HAP-1 (cell line): ENCODE data around the gene COBL.
"Not testable (repeated sequence)": the region's sequence is repeated elsewhere in the genome, so short reads cannot be mapped to it uniquely, and the experiment has no call there.

Source experiments
- DNase-seq, 2 experiments: peaks; one replicate each; pipeline ENCODE4 v3.0.0-alpha.2; 2016 to 2020; ENCODE audit warnings: low spot score in 2 of 2
- H3K27me3 ChIP-seq: fragments of 250-450 bp; sonication (Bioruptor Pico); 2 replicates; pipeline ENCODE4 v1.5.1; 2020; ENCODE audit warnings: low read depth, mild to moderate bottlenecking, moderate library complexity
- H3K36me3 ChIP-seq: fragments of 250-450 bp; sonication (Bioruptor Pico); replicated peaks from 2 replicates; pipeline ENCODE4 v1.5.1; 2020; ENCODE audit warnings: mild to moderate bottlenecking
- H3K4me1 ChIP-seq: fragments of 250-450 bp; sonication (Bioruptor Pico); 2 replicates; pipeline ENCODE4 v1.5.1; 2020; ENCODE audit warnings: mild to moderate bottlenecking
- H3K4me3 ChIP-seq: fragments of 250-450 bp; sonication (Bioruptor Pico); 2 replicates; pipeline ENCODE4 v1.5.1; 2020; ENCODE audit warnings: mild to moderate bottlenecking, moderate library complexity
- H3K9me3 ChIP-seq: fragments of 250-450 bp; sonication (Bioruptor Pico); 2 replicates; pipeline ENCODE4 v1.5.1; 2020; ENCODE audit warnings: mild to moderate bottlenecking, moderate library complexity
- in situ Hi-C: fragments of 300-500 bp; cut with MboI; formaldehyde crosslinking; loops from 3 replicates; pipeline ENCODE4 v1.14.3; 2020; ENCODE audit warnings: low sequenced_read_pairs, inconsistent platforms, mixed read lengths

The COBL gene

DNA sequence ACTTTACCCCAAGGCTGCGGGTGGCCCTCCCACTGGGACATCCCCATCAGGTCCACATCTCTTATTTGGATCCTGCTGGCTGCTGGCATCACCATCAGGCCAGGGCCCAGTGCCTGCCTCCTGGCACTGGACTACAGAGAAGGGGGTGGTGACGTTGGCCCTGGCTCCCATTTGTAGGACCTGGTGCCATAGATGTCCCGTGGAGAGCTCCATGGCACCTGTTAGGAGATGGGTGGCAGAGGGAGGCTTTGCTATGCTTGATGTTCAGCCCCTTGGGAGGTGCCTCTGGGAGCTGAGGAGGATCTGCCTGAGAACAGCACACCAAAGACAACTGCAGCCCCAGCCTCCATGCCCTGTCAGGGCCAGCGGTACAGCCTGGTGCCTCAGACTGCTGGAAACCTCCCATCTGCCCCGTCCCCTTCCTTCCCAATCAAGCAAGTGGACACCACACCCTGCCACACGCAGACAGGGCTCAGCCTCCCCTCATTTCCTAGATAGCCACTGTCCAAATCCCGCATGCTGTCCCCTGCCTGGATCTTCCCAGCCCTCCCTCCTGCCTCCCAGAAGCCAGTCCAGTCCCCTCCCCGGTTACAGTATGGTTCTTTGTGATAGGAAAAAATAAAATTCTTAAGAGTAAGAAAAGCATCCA lies 303.9 kb downstream of the COBL start:
- no peak for DNase-seq
- H3K4me3 ChIP-seq: no peak overlapping the region
- H3K4me1 ChIP-seq: no peaks in the 10 kb centered on the region
- in situ Hi-C loops: no loop called here
- no peaks in the 10 kb centered on the region for H3K27me3 ChIP-seq
- H3K36me3 ChIP-seq: no peaks in the 10 kb centered on the region
- no peaks in the 10 kb centered on the region for H3K9me3 ChIP-seq

DNA sequence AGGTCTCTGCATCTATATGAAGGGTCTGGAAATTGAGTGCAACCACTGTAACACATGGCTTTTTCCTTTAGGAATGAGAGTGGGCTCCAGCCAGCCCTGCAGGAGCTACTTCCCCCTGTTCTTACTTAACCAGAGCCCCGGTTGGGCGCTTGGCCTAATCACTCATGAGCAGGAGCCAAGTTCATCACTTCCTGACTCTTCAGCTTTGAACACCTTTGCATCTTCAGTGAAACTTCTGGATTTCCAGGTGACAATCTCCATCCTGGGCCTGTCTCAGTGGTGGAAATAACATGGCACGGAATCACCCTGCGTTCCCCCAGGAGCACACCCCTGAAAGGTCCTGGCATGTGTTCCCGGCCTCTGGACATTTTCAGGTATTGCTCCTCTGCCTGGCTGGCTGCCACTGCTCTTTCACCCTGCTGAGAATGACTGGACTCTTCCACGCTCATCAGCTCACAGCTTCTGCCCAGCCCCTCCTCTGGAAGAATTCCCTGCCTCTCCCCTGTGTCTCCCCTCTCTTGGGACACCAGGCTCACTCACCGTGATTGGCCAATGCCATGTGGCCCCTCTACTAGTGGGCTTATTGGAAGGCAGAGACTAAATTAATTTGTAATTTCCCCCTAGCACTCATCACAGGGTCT lies 304.8 kb downstream of the COBL start:
- in situ Hi-C loops: no loop called here
- H3K36me3 ChIP-seq: no peaks in the 10 kb centered on the region
- H3K9me3 ChIP-seq: no peaks in the 10 kb centered on the region
- H3K27me3 ChIP-seq: no peaks in the 10 kb centered on the region
- H3K4me3 ChIP-seq: no peak overlapping the region
- no peak for DNase-seq
- H3K4me1 ChIP-seq: no peaks in the 10 kb centered on the region

DNA sequence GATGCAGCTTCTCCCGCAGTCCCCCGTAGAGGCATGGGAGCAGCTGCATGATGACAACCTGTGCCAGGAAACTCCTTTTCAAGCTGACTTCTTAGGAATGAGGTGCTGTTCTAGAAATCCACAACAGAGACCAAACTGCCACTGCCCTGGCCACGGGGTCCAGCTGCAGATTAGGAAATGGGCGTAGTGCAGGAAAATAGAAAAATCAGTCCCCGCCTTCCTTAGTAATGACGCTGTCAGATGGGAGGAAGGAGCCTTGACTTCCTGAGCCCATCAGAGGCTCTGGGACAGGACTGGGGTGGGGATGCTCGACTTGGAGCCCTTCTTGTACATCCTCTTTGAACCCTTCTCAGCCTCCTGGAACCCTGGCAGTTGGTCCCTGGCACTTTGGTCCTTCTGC lies 306.1 kb downstream of the COBL start:
- no peak for DNase-seq
- Histone ChIP-seq H3K4me3 (no peak overlapping the region), H3K27me3 (no peaks in the 10 kb centered on the region), H3K36me3 (no peaks in the 10 kb centered on the region), H3K4me1 (no peaks in the 10 kb centered on the region), H3K9me3 (no peaks in the 10 kb centered on the region)
- in situ Hi-C loops: no loop called here

DNA sequence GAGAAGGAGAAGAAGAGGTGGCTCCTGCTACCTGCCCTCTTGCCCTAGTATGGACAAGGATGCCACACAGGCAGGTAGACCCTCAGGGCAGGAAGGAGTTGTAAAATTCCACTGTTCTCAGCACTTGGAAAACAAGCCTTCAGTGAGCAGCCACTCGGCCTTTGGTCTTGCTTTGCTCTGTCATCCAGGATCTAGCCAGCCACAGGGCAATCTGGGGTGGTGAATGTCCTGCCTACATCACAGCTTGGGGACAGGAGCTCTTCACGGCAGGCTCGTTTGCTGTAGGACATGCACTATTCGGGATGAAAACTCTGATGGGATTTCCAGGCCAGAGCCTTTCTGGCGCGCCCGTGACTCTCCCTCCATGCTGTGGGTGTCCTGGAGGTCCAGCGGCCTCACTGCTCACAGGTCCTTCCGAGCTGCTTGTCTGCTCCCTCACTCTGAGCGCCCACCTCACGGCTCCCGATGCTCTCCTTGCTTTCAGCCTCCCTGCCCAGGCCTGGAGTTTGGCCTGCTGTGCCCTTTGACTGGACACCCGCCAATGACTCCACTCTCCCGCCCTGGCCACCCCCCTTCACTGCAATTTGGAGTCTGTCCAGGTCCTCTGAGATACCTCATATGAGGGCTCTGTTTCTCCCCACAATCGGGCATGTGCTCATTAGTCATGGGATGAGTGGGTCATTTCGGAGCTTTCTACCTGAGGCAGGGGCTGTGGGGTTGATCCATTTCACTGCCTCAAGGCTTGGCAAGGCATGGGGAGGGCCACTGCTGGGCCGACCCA lies 306.7 kb downstream of the COBL start:
- Histone ChIP-seq H3K4me3 (no peak overlapping the region), H3K4me1 (no peaks in the 10 kb centered on the region), H3K36me3 (no peaks in the 10 kb centered on the region), H3K9me3 (no peaks in the 10 kb centered on the region), H3K27me3 (no peaks in the 10 kb centered on the region; the same call in 1 of the 2 replicates)
- in situ Hi-C loops: no loop called here
- no peak for DNase-seq

DNA sequence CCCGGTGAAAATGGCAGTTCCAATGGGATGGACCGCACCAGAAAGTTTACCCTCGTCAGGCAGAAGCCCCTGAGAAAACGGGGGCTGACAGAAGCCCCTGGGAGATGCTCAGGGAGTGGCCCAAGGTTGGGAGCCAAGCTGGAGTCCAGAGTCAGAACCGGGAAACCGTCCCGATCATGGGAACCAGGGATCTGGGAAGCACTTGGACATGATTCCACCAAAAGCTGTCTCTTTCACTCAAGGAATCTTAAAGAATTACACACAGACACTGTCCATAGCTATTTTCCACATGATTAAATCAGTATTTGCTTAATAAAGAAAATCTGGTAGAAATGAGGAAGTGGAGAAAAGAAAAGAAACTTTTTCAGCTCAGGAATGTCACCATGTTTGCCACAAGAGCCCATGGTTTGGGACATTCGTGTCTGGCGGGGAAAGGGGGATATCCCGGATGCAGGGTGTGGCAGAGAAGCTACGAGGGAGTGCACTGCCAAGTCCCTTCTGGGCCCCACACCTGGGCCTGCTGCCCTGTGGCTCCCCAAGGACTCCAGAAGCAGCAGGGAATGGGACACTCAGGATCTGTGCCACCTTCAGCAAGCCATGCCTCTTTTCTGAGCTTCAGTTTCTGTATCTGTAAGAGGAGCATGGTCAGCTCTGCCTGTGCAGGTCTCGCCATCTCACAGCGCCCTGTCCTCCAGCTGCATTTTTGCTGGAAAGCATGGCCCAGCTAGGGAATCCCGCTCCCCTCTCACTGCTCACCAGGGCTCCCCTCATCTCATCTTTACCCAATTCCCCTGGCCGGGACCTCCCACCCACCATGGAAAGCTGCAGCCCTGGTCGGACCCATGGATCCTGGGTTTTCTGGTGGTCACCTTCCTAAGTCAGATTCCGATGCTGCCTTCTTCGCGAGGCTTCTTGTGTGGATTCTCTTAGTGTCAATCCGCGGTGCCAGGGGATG lies 308.8 kb downstream of the COBL start:
- H3K27me3 ChIP-seq: no peaks in the 10 kb centered on the region; the same call in 1 of the 2 replicates
- no peak for DNase-seq
- H3K4me3 ChIP-seq: no peak overlapping the region
- no peaks in the 10 kb centered on the region for H3K36me3 ChIP-seq
- no peaks in the 10 kb centered on the region for H3K4me1 ChIP-seq
- no peaks in the 10 kb centered on the region for H3K9me3 ChIP-seq
- in situ Hi-C loops: no loop called here

DNA sequence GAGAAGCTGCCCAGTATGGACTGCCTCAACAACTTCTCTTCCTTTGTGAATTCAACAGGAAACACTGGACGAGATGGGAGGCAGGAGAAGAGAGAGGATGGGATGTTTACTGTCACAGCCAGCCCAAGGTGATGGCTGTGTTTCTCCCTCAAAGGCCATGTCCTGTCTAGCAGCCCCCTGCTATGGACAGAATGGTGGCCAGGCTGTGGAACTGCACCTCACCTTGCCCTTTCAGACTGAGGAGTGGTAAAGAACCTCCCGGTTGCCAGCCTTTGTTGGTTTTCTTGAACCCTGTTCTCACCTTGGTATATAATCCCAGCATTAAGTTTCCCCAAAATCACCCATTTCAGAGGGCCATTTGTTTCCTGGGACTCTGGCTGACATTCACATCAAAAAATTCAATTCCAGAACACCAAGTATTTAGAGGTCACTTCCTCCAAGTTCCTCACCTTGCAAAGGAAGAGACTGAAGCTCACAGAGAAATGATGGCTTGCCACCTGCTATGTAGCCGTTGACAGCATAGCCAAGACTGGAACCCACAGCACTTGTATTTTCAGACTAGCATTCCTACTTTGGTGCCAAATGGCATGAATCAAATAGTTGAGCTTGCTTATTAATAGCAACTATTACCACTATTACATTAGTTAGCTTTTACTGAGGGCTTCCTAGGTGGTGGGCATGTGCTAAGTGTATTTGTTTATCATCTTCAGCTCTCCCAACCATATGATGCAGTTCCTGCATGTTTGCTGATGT lies 309.9 kb downstream of the COBL start:
- Histone ChIP-seq H3K9me3 (no peaks in the 10 kb centered on the region), H3K36me3 (no peaks in the 10 kb centered on the region), H3K4me1 (no peaks in the 10 kb centered on the region), H3K4me3 (no peak overlapping the region), H3K27me3 (no peaks in the 10 kb centered on the region; the same call in 1 of the 2 replicates)
- in situ Hi-C loops: no loop called here
- DNase-seq: no peak

DNA sequence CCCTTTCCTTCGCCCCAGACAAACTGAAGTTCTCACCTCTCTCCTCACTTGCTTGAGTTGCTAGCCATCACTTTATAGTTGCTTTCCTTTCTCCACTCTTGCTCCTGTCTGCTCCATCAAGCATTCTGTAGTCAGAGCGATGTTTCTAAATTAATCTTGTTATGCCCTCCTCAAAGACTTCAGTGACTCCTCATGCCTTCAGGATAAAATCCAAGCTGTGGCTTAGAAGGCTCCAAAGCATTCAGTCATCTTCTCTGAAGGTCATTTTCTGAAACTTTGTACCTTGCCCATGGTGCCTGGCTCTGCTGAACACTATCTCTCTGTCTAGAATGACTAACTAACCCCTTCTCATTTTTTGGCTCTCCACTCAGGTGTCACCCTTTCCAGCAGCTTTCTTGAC lies 311.5 kb downstream of the COBL start:
- in situ Hi-C loops: no loop called here
- H3K27me3 ChIP-seq: no peaks in the 10 kb centered on the region; the same call in 1 of the 2 replicates

DNA sequence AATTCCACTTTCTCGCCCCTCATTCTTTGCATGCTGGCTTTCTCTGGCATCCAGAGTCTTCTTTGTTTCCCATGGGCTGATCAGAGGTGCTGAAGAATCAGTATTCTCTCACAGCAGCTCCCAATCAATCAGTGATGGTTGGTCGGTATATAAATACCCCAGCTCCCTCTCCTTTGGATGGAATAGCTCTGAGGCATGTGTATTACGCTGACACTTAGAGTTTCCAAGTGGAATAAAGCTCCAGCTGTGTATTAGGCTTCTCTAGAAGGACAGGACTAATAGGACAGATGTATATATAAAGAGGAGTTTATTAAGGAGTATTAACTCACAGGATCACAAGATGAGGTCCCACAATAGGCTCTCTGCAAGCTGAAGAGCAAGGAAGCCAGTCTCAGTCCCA lies 315.7 kb downstream of the COBL start:
- Histone ChIP-seq H3K4me1 (no peaks in the 10 kb centered on the region; the same call in 1 of the 2 replicates), H3K4me3 (no peak overlapping the region), H3K27me3 (no peaks in the 10 kb centered on the region; the same call in 1 of the 2 replicates), H3K9me3 (no peaks in the 10 kb centered on the region; the same call in 1 of the 2 replicates), H3K36me3 (no peaks in the 10 kb centered on the region)
- in situ Hi-C loops: no loop called here
- no peak for DNase-seq

More for the DNA sequence above, 311.5 kb downstream of the COBL start:
- no peaks in the 10 kb centered on the region for H3K9me3 ChIP-seq
- no peaks in the 10 kb centered on the region for H3K36me3 ChIP-seq
- H3K4me3 ChIP-seq: no peak overlapping the region
- DNase-seq: no peak
- no peaks in the 10 kb centered on the region for H3K4me1 ChIP-seq

DNA sequence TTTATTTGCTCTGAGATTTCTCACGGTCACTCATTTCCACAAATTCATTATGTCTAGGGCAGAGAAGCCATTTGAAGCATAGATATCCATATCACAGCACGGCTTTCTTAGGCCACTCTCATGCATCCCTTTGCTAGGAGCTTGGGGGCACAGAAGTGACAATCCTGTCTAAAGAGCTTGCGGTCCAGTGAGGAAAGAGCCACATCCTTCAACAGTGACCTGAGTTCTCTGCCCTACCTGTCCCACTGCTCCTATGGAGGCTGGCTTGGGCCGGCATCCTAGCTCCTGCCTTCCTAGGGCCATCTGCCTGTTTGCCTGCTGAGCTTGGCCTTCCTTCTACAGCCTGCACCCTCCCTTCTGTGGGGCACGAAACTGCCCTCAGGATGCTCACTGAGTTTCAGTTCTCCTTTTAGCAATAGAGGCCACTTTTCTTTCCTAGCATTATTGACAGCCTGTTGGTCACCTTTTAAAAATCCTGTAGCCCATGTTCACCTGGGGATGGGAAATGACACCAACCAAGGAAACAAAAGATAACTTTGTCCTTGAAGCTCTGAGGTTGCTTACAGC lies 321.8 kb downstream of the COBL start:
- Histone ChIP-seq H3K27me3 (peaks cover 3% of the 10 kb centered on the region), H3K9me3 (peaks cover 2% of the 10 kb centered on the region; the same call in 1 of the 2 replicates), H3K36me3 (no peaks in the 10 kb centered on the region), H3K4me3 (no peak overlapping the region), H3K4me1 (no peaks in the 10 kb centered on the region; the same call in 1 of the 2 replicates)
- in situ Hi-C loops: no loop called here
- no peak for DNase-seq

DNA sequence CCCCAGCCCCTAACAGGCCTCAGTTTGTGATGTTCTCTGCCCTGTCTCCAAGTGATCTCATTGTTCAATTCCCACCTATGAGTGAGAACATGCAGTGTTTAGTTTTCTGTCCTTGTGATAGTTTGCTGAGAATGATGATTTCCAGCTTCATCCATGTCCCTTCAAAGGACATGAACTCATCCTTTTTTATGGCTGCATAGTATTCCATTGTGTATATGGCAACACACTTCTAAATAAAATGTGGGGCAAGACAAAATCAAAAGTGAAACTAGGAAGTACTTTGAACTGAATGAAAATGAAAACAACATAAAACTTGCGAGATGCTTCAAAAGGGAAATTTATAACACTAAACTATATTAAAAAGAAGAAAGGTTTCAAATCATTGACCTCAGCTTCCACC lies 326.4 kb downstream of the COBL start:
- in situ Hi-C loops, DNase-seq, H3K36me3 ChIP-seq, H3K4me1 ChIP-seq, H3K9me3 ChIP-seq, H3K4me3 ChIP-seq: not testable (repeated sequence)
- peaks cover 11% of the 10 kb centered on the region for H3K27me3 ChIP-seq

DNA sequence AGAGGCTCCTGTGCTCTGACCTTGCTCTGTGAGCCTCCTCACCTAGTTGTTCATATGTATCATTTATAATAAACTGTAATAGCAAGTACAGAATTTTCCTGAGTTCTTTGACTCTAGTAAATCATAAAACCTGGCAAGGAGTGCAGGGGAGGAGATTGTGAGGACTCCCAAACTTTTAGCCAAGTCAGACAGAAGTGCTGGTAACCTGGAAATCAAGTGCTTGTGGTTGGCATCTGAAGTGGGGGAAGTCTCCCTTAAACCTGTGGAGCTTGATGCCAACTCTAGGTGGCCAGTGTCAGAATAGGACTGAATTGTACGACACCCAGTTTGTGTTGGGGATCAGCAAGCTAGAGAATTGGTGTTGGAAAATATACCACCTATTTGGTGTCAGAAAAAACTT lies 327.6 kb downstream of the COBL start:
- H3K9me3 ChIP-seq: 0 out of 2 replicates have a peak, but pooled peaks cover 2% of the 10 kb centered on the region
- H3K27me3 ChIP-seq: peaks cover 11% of the 10 kb centered on the region
- in situ Hi-C loops: no loop called here
- H3K4me3 ChIP-seq: no peak overlapping the region
- H3K36me3 ChIP-seq: no peaks in the 10 kb centered on the region
- no peak for DNase-seq
- H3K4me1 ChIP-seq: no peaks in the 10 kb centered on the region

DNA sequence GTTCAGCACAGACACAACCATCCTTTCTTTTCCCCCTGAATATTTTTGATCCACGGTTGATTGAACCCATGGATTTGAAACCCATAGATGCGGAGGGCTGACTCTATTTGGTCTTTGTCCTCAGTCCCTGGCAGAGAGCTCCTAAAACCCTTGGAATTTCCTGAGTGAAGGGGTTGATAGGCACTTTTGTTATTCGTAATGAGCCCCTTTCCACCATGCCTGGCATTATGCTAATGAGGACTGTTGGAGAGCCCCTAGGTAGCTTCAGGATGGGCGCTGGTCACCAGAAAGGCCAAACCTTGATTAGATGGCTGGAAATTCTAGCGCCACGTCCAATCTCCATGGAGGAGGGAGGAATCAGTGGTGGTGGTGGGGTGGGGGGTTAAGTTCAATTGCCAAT lies 328.1 kb downstream of the COBL start:
- Histone ChIP-seq H3K9me3 (0 out of 2 replicates have a peak, but pooled peaks cover 2% of the 10 kb centered on the region), H3K4me3 (no peak overlapping the region), H3K27me3 (peaks cover 11% of the 10 kb centered on the region), H3K4me1 (peaks cover 2% of the 10 kb centered on the region), H3K36me3 (no peaks in the 10 kb centered on the region)
- in situ Hi-C loops: no loop called here
- no peak for DNase-seq
